GM12872 (cell line): ENCODE results near the gene RIMS1.

Experiments
- CTCF ChIP-seq: IDR thresholded peaks from 3 replicates; pipeline ENCODE4 v1.5.1; 2011; ENCODE audit warnings: low read depth, mild to moderate bottlenecking, low read length, moderate library complexity; ENCODE audit not compliant: insufficient read depth

RIMS1 gene

GRCh38 chr6:72061286-72061685 is 174.9 kb downstream of the RIMS1 start:
- TF ChIP-seq CTCF: no peak

- no peak for TF ChIP-seq CTCF
Observed at GRCh38 chr6:72064399-72064975, 178.1 kb downstream of the RIMS1 start.

- no peak for TF ChIP-seq CTCF
Observed at GRCh38 chr6:72078096-72078495, 191.7 kb downstream of the RIMS1 start.

GRCh38 chr6:72080260-72080941 is 194.1 kb downstream of the RIMS1 start:
- no peak for TF ChIP-seq CTCF

- no peak for TF ChIP-seq CTCF
Observed at GRCh38 chr6:72081871-72082270, 195.5 kb downstream of the RIMS1 start.

GRCh38 chr6:72083976-72084375 is 197.6 kb downstream of the RIMS1 start:
- TF ChIP-seq CTCF: no peak

- TF ChIP-seq CTCF: peak; percentile 12; the same call in 1 of the 3 replicates
Observed at GRCh38 chr6:72084992-72085569, 198.7 kb downstream of the RIMS1 start.
